Tibial artery (tissue), 4 donors: ENCODE measurements around the gene IRF3.

Experiments used
- DNase-seq, 2 donors: peaks; one replicate each; pipeline ENCODE4 v3.0.0-alpha.2; 2019
- H3K27ac ChIP-seq, 2 donors: fragments of 200-600 bp; sonication (generic) in 1 of 2; 1 replicate in 1 of 2; 2 replicates in 1 of 2; pipeline ENCODE4 v1.5.1; 2018 to 2019; ENCODE audit warnings: mild to moderate bottlenecking in 1 of 2
- H3K27me3 ChIP-seq, 2 donors: fragments of 200-600 bp; sonication (generic) in 1 of 2; one replicate each; pipeline versions ENCODE4 v1.5.1 to v1.6.0; 2016 to 2019
- H3K36me3 ChIP-seq, 3 donors: fragments of 200-600 bp; sonication (generic) in 2 of 3; one replicate each; pipeline ENCODE4 v1.5.1; 2016 to 2019; ENCODE audit warnings: mild to moderate bottlenecking in 2 of 3
- H3K4me1 ChIP-seq, 4 donors: fragments of 200-600 bp; sonication (generic) in 2 of 4; 1 replicate in 3 of 4; 2 replicates in 1 of 4; pipeline ENCODE4 v1.5.1; 2016 to 2019
- H3K4me3 ChIP-seq, 2 donors: fragments of 200-600 bp; sonication (generic) in 1 of 2; 1 replicate in 1 of 2; 2 replicates in 1 of 2; pipeline ENCODE4 v1.5.1; 2018 to 2019; ENCODE audit warnings: mild to moderate bottlenecking in 2 of 2
- H3K9me3 ChIP-seq, 3 donors: fragments of 200-600 bp; sonication (generic) in 1 of 3; one replicate each; pipeline ENCODE4 v1.5.1; 2016 to 2019
- intact Hi-C: fragments of 100-400 bp; cut with DNase I; formaldehyde crosslinking; loops from one replicate; pipeline ENCODE4 v1.15.0; 2023; ENCODE audit warnings: low total_unique reads
- TF ChIP-seq, protein P1 (sequence below), 2 experiments: fragments of 200-600 bp in 1 of 2; fragments of 450-650 bp in 1 of 2; IDR thresholded peaks; one replicate each; pipeline ENCODE4 v1.5.1; 2017 to 2019; ENCODE audit warnings: antibody characterized with exemption in 2 of 2, mild to moderate bottlenecking in 1 of 2, moderate library complexity in 1 of 2

IRF3 gene

DNA sequence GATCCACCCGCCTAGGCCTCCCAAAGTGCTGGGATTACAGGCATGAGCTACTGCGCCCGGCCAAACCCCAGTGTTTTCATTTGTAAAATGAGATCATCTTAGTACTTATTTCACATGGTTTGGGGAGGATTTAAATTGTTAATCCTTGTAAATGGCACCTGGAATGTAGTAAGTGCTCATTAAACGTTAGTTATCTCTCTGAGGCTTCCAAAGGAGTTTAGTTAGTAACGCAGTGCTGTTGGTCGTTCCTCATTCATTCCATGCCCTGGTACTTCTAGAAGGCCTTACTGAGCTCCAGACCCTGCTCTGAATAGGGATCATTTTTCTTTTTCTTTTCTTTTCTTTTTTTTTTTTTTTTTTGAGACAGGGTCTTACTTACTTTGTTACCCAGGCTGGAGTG lies 30.5 kb upstream of the IRF3 start:
- TF ChIP-seq, protein P1, sequence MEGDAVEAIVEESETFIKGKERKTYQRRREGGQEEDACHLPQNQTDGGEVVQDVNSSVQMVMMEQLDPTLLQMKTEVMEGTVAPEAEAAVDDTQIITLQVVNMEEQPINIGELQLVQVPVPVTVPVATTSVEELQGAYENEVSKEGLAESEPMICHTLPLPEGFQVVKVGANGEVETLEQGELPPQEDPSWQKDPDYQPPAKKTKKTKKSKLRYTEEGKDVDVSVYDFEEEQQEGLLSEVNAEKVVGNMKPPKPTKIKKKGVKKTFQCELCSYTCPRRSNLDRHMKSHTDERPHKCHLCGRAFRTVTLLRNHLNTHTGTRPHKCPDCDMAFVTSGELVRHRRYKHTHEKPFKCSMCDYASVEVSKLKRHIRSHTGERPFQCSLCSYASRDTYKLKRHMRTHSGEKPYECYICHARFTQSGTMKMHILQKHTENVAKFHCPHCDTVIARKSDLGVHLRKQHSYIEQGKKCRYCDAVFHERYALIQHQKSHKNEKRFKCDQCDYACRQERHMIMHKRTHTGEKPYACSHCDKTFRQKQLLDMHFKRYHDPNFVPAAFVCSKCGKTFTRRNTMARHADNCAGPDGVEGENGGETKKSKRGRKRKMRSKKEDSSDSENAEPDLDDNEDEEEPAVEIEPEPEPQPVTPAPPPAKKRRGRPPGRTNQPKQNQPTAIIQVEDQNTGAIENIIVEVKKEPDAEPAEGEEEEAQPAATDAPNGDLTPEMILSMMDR (IDR thresholded peaks at IDR 0.05) = no peak
- intact Hi-C loops = no loop called here
- H3K9me3 ChIP-seq = no peaks in the 10 kb centered on the region
- no peaks in the 10 kb centered on the region for H3K36me3 ChIP-seq
- H3K27me3 ChIP-seq = peaks cover 0 to 19% of the 10 kb centered on the region in 2 donors
- DNase-seq = no peak
- no peak overlapping the region for H3K4me3 ChIP-seq
- H3K27ac ChIP-seq = no peak overlapping the region
- H3K4me1 ChIP-seq = peaks cover 0 to 9% (median 6%) of the 10 kb centered on the region in 4 donors

DNA sequence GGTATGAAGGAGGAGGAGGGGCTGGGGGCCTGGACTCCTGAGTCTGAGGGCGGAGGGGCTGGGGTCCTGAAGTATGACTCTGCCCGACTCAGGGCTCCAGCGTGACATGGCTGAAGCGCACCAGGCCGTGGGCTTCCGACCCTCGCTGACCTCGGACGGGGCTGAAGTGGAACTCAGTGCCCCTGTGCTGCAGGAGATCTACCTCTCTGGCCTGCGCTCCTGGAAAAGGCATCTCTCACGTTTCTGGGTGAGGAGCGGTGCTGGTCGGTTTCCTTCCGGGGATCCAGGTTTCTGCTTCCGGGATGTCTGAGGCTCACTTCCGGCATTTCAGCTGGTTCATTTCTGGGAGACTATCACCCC lies 26.5 kb upstream of the IRF3 start:
- no peak for DNase-seq
- TF ChIP-seq, protein P1 (IDR thresholded peaks at IDR 0.05) = no peak
- H3K27me3 ChIP-seq = peaks cover 0 to 23% of the 10 kb centered on the region in 2 donors
- intact Hi-C loops = no loop called here
- peaks cover 0 to 31% (median 25%) of the 10 kb centered on the region in 4 donors for H3K4me1 ChIP-seq
- H3K4me3 ChIP-seq = no peak overlapping the region
- H3K36me3 ChIP-seq = peaks cover 0 to 12% (median 10%) of the 10 kb centered on the region in 3 donors
- no peaks in the 10 kb centered on the region for H3K9me3 ChIP-seq
- no peak overlapping the region for H3K27ac ChIP-seq

DNA sequence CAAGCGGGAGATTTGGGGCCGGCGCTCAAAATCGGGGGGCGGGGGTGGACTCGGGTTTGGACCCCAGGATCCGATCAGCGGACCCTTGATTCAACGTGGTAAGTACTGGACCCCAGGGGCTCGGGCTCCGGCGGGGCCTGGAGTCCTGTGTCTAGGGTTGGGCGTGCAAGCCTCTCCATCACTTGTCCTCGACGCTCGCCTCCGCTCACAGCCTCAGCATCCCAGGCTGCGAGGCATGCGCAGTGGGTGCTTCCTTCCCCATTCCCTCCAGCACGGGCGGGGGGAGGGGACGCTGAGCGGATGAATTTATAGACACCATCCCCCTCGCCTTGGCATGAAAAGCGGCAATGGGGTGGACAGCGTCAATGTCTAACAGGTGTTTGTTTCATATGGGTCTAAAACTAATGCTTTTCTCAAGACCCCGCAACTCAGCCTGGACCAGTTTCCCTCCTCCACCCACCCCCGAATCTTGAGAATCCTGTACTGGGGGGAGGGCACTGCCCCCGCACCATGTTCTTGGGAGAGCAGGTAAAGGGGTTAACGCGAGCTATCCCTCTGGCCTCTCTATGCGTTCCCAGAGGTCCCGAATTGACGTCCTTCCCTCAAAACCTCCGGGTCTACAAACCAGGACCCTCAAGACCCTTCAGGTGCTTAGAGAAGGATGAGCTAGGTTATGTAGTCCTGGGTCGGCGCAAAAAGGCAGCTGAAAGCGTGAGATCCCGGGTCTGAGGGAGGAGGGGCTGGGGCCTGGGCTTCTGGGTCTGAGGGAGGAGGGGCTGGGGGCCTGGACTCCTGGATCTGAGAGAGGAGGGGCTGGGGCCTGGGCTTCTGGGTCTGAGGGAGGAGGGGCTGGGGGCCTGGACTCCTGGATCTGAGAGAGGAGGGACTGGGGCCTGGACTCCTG lies 25.8 kb upstream of the IRF3 start:
- peak in 1 of 2 donors; percentile 57 for DNase-seq
- no peaks in the 10 kb centered on the region for H3K9me3 ChIP-seq
- TF ChIP-seq, protein P1 (IDR thresholded peaks at IDR 0.05) = no peak
- H3K4me1 ChIP-seq = peaks cover 0 to 31% (median 25%) of the 10 kb centered on the region in 4 donors
- H3K27me3 ChIP-seq = peaks cover 0 to 23% of the 10 kb centered on the region in 2 donors
- H3K27ac ChIP-seq = peak overlapping the region in 1 of 2 donors; percentile 54
- peaks cover under 1 to 18% (median 17%) of the 10 kb centered on the region in 3 donors for H3K36me3 ChIP-seq
- intact Hi-C loops = no loop called here
- H3K4me3 ChIP-seq = peak overlapping the region; percentile 46 to 54

DNA sequence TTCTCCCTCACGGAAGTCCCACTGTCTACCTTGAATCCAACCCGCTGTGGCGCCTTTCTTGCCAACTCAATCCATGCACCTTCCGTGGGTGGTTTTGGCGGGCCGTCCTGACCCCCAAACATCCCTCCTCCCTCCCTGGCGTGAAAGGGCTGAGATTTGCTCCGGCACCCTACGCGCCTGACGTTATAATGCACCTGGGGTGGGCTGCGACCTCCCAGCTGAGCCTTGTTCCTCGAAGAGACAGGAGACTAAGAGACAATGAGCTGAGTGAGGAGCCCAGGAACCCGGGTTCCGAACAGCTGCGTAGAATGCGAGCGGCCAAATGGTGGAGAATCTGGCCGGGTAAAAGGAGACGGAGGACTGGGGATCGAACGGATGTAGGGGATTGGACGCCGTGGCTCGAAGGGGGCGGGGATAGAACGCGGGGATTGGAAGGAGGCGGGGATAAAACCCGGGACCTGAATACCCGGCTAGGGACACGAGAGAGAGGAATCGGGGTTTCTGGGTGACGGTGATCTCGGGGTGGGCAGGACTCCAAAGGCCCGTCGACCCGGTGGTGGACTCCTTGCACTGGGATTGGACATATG lies 25.1 kb upstream of the IRF3 start, which contains the start of gene CPT1C:
TSS of gene CPT1C (plus strand) at position 461 of the 587 bp plus-strand sequence. CDS start 1,137 bp downstream, outside the sequence.
- Histone ChIP-seq H3K36me3 (peaks cover 8 to 25% (median 24%) of the 10 kb centered on the region in 3 donors), H3K27me3 (peaks cover 0 to 23% of the 10 kb centered on the region in 2 donors), H3K9me3 (no peaks in the 10 kb centered on the region), H3K4me3 (peak within 1 kb of the TSS; percentile 46 to 54), H3K27ac (peak within 1 kb of the TSS; percentile 29 to 54), H3K4me1 (peaks cover 0 to 31% (median 25%) of the 10 kb centered on the region in 4 donors)
- TF ChIP-seq, protein P1 (IDR thresholded peaks at IDR 0.05) = no peak
- DNase-seq = peak; percentile 75 to 86
- intact Hi-C loops = no loop called here

DNA sequence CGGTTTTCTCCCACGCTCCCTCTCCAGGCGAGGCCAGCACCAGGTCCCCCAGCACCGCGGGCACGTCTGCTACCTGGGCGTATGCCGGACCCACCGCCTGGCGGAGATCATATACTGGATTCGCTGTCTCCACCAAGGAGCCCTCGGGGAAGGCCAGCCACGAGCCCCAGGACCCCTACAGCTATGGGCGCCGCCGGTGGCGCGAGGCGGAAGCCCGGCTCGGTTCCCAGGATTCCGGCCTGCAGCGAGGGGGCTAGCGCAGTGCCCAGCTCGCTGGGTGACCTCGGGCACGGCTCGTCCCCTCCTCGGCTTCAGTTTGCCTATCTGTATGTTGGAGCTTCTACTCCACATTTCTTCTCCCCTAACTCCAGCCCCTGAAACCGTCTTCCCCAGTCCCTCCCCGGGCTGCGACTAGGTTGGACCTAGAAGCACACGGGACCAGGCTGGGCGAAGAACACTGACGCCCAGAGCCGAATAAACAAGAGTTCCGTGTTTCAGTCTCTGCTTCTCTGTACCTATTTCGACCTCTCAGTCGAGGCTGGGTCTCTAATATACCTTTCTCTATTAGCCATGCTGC lies 24.5 kb upstream of the IRF3 start:
- H3K27ac ChIP-seq = peak overlapping the region; percentile 29 to 54
- intact Hi-C loops = no loop called here

More for the DNA sequence above, 24.5 kb upstream of the IRF3 start:
- peak overlapping the region; percentile 46 to 54 for H3K4me3 ChIP-seq
- peaks cover 12 to 31% (median 29%) of the 10 kb centered on the region in 3 donors for H3K36me3 ChIP-seq
- no peaks in the 10 kb centered on the region for H3K9me3 ChIP-seq
- DNase-seq = no peak
- H3K27me3 ChIP-seq = peaks cover 0 to 23% of the 10 kb centered on the region in 2 donors
- peaks cover 0 to 31% (median 25%) of the 10 kb centered on the region in 4 donors for H3K4me1 ChIP-seq
- TF ChIP-seq, protein P1 (IDR thresholded peaks at IDR 0.05) = no peak
